ENCODE data around the gene EXOC7.

DNA sequence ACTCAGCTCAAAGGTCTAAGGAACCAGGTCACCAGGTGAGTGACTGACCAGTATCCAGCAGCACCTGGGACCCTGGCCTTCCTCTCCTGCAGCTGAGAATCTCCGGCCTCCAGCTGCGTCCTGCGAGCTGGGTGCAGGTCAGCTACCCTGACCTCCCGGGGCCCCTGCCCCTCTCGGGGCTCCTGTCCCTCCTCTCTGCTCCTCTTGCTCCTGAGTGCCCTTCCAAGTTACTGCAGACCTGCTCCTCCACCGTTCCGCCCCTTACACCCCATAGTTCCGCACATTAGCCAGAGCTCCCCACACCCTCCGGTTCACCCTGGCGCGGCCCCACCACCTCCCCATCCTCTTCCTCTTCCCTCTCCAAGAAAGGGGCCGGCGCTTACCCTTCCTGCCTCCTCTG is 26.9 kb upstream of the EXOC7 start:
- no peak for TF ChIP-seq CTCF (conservative IDR thresholded peaks at IDR 0.05 in 1 of 2, IDR thresholded peaks at IDR 0.05 in 1 of 2; ENCODE audit: extremely low read depth in 1 of 2, insufficient read depth in 1 of 2, low read depth in 1 of 2, low read length in 2 of 2)
- no peak for TF ChIP-seq EZH2 (IDR thresholded peaks at IDR 0.05; ENCODE audit: borderline replicate concordance, low read length)
